ENCODE results near the gene PPP4R3A. TPM values are rescaled to one million over a fixed set of nuclear protein-coding genes. Genes with fewer than 3 reads are reported as not detected.
A peak's percentile ranks its signal among the peaks of the same experiment; 100 is the strongest.

PPP4R3A gene
- total RNA-seq, 1 donor from 2014 or later = 86.2 TPM

DNA sequence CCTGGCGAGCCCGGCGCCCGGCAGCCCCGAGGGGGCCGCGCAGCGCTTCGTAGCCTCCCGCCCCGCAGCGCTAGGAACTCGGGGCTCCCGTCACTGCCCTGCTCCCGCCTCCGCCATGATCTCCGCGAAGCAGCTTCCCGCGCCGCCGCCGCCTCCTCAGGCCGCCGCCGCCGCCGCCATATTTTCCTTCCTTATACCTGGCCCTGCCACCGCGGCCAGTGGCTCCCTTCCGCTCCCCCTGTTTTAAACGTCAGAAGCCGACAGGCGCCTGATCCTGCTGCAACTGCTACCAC lies 286 bp downstream of the PPP4R3A start:
- H3K4me3 ChIP-seq = peak overlapping the region; percentile 86
- H3K4me1 ChIP-seq = peaks cover 19% of the 10 kb centered on the region
- ATAC-seq (peak; percentile 46), DNase-seq (no peak)
- peaks cover 9% of the 10 kb centered on the region for H3K36me3 ChIP-seq
- no peaks in the 10 kb centered on the region for H3K9me3 ChIP-seq
- TF ChIP-seq, protein P1, sequence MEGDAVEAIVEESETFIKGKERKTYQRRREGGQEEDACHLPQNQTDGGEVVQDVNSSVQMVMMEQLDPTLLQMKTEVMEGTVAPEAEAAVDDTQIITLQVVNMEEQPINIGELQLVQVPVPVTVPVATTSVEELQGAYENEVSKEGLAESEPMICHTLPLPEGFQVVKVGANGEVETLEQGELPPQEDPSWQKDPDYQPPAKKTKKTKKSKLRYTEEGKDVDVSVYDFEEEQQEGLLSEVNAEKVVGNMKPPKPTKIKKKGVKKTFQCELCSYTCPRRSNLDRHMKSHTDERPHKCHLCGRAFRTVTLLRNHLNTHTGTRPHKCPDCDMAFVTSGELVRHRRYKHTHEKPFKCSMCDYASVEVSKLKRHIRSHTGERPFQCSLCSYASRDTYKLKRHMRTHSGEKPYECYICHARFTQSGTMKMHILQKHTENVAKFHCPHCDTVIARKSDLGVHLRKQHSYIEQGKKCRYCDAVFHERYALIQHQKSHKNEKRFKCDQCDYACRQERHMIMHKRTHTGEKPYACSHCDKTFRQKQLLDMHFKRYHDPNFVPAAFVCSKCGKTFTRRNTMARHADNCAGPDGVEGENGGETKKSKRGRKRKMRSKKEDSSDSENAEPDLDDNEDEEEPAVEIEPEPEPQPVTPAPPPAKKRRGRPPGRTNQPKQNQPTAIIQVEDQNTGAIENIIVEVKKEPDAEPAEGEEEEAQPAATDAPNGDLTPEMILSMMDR (IDR thresholded peaks at IDR 0.05) = no peak
- H3K27me3 ChIP-seq = no peaks in the 10 kb centered on the region
- intact Hi-C loops (cut with DNase I) = no loop called here
- H3K27ac ChIP-seq = peak overlapping the region; percentile 100

- Histone ChIP-seq H3K4me1 (peaks cover 19% of the 10 kb centered on the region), H3K27me3 (no peaks in the 10 kb centered on the region), H3K36me3 (peaks cover 15% of the 10 kb centered on the region), H3K27ac (peak overlapping the region; percentile 100), H3K9me3 (no peaks in the 10 kb centered on the region), H3K4me3 (peak overlapping the region; percentile 86)
- ATAC-seq (peak; percentile 12), DNase-seq (peak; percentile 78)
- intact Hi-C loops (cut with DNase I) = no loop called here
- TF ChIP-seq, protein P1 (IDR thresholded peaks at IDR 0.05) = no peak
These were observed 830 bp downstream of the PPP4R3A start for GRCh38 chr14:91509083-91509877.

- ATAC-seq (no peak), DNase-seq (no peak)
- intact Hi-C loops (cut with DNase I) = no loop called here
- TF ChIP-seq, protein P1 (IDR thresholded peaks at IDR 0.05) = no peak
- peak overlapping the region; percentile 86 for H3K4me3 ChIP-seq
- peaks cover 27% of the 10 kb centered on the region for H3K4me1 ChIP-seq
- no peaks in the 10 kb centered on the region for H3K9me3 ChIP-seq
- peak overlapping the region; percentile 100 for H3K27ac ChIP-seq
- peaks cover 27% of the 10 kb centered on the region for H3K36me3 ChIP-seq
- no peaks in the 10 kb centered on the region for H3K27me3 ChIP-seq
These were observed 2.0 kb downstream of the PPP4R3A start for GRCh38 chr14:91508105-91508504.

DNA sequence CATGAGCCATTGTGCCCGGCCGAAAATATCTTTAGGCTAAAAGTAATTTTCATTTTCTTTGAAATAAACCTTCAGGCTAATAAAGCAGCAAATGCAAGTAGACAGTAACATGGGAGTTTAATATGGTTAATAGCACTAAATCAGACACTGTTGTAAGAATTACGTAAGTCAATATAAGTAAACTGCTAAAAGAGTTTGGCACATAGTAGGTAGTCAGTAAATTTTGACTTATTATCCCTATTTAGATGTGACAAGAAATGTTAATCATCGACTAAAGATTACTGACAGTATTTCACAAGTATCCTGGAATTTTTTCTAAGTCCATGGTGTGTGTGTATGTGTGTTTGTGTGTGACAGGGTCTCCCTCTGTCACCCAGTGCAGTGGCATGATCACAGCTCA lies 3.9 kb downstream of the PPP4R3A start:
- H3K4me3 ChIP-seq = no peak overlapping the region
- ATAC-seq = no peak
- TF ChIP-seq, protein P1 (IDR thresholded peaks at IDR 0.05) = no peak

GRCh38 chr14:91503000-91503504 lies 7.1 kb downstream of the PPP4R3A start:
- peaks cover 42% of the 10 kb centered on the region for H3K4me1 ChIP-seq
- H3K36me3 ChIP-seq = peaks cover 27% of the 10 kb centered on the region
- H3K4me3 ChIP-seq = no peak overlapping the region
- no peaks in the 10 kb centered on the region for H3K27me3 ChIP-seq
- no peak for ATAC-seq
- intact Hi-C loops (cut with DNase I) = no loop called here
- no peak for DNase-seq
- H3K27ac ChIP-seq = no peak overlapping the region
- no peaks in the 10 kb centered on the region for H3K9me3 ChIP-seq
- TF ChIP-seq, protein P1 (IDR thresholded peaks at IDR 0.05) = no peak

More for the DNA sequence above, 3.9 kb downstream of the PPP4R3A start:
- no peaks in the 10 kb centered on the region for H3K9me3 ChIP-seq
- no peak overlapping the region for H3K27ac ChIP-seq
- intact Hi-C loops (cut with DNase I) = no loop called here
- no peaks in the 10 kb centered on the region for H3K27me3 ChIP-seq
- no peak for DNase-seq
- peaks cover 36% of the 10 kb centered on the region for H3K4me1 ChIP-seq
- H3K36me3 ChIP-seq = peaks cover 27% of the 10 kb centered on the region
